Stomach (tissue), 4 donors: Measurements from ENCODE around the gene MSMP.

Experiments used
- EP300 ChIP-seq: sonication (generic); formaldehyde crosslinking; IDR thresholded peaks from one replicate; pipeline ENCODE4 v1.6.1; 2017; ENCODE audit warnings: antibody characterized with exemption
- POLR2A ChIP-seq, 4 donors: fragments of 450-650 bp; IDR thresholded peaks; one replicate each; pipeline ENCODE4 v1.6.1; 2016; ENCODE audit warnings: antibody characterized with exemption in 4 of 4, control low read depth in 2 of 4, mild to moderate bottlenecking in 1 of 4, moderate library complexity in 1 of 4
- POLR2AphosphoS5 ChIP-seq, 3 donors: sonication (generic); formaldehyde crosslinking; IDR thresholded peaks; one replicate each; pipeline ENCODE4 v1.6.1; 2016; ENCODE audit warnings: antibody characterized with exemption in 3 of 3
- TF ChIP-seq, protein P1 (sequence below), 7 experiments: fragments of 450-650 bp in 4 of 7; fragments of 200-600 bp in 3 of 7; sonication (generic) in 3 of 7; IDR thresholded peaks; one replicate each; pipeline ENCODE4 v1.5.1; 2016 to 2019; ENCODE audit warnings: antibody characterized with exemption in 7 of 7, control low read depth in 2 of 7, mild to moderate bottlenecking in 1 of 7

GRCh38 chr9:35753466-35753865, 610 bp downstream of the MSMP start:
- TF ChIP-seq, protein P1, sequence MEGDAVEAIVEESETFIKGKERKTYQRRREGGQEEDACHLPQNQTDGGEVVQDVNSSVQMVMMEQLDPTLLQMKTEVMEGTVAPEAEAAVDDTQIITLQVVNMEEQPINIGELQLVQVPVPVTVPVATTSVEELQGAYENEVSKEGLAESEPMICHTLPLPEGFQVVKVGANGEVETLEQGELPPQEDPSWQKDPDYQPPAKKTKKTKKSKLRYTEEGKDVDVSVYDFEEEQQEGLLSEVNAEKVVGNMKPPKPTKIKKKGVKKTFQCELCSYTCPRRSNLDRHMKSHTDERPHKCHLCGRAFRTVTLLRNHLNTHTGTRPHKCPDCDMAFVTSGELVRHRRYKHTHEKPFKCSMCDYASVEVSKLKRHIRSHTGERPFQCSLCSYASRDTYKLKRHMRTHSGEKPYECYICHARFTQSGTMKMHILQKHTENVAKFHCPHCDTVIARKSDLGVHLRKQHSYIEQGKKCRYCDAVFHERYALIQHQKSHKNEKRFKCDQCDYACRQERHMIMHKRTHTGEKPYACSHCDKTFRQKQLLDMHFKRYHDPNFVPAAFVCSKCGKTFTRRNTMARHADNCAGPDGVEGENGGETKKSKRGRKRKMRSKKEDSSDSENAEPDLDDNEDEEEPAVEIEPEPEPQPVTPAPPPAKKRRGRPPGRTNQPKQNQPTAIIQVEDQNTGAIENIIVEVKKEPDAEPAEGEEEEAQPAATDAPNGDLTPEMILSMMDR (IDR thresholded peaks at IDR 0.05) = no peak
- TF ChIP-seq POLR2A (IDR thresholded peaks at IDR 0.05) (no peak), EP300 (no peak), POLR2AphosphoS5 (IDR thresholded peaks at IDR 0.05) (no peak)
